ENCODE measurements around the gene INSIG1. TPM values are rescaled to one million over a fixed set of nuclear protein-coding genes. Genes with fewer than 3 reads are reported as not detected.

INSIG1 gene
- total and polyA plus RNA-seq, 2 donors from 2014 or later, result 24.6 to 25.7 TPM

DNA sequence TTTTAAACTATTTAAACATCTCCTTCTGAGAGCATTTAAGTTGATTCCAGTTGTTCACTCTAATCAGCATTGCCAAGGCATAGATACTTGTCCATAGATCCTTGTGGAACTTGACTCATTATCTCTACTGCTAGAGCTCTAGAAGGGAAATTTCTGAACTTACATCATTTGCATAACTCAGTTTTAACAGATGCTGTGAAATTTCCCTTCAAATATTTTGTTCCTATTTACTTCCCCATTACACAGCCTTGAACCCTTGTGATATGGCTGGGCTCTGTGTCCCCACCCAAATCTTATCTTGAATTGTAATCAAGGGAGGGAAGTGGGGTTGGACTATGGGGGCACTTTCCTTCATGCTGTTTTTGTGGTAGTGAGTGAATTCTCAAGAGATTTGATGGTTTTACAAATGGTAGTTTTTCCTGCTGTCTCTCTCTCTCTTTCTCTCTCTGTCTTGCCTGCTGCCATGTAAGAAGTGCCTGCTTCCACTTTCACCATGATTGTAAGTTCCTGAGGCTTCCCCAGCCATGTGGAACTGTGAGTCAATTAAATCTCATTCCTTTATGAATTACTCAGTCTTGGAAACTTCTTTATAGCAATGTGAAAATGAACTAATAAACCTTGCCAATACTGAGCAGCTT is 25.4 kb downstream of the INSIG1 start:
- no peak overlapping the region for H3K4me3 ChIP-seq (ENCODE audit: low read length in 3 of 3)
- FAIRE-seq (no peak), DNase-seq (no peak)
- intact Hi-C loops (cut with DNase I), result no loop called here
- TF ChIP-seq, protein P1, sequence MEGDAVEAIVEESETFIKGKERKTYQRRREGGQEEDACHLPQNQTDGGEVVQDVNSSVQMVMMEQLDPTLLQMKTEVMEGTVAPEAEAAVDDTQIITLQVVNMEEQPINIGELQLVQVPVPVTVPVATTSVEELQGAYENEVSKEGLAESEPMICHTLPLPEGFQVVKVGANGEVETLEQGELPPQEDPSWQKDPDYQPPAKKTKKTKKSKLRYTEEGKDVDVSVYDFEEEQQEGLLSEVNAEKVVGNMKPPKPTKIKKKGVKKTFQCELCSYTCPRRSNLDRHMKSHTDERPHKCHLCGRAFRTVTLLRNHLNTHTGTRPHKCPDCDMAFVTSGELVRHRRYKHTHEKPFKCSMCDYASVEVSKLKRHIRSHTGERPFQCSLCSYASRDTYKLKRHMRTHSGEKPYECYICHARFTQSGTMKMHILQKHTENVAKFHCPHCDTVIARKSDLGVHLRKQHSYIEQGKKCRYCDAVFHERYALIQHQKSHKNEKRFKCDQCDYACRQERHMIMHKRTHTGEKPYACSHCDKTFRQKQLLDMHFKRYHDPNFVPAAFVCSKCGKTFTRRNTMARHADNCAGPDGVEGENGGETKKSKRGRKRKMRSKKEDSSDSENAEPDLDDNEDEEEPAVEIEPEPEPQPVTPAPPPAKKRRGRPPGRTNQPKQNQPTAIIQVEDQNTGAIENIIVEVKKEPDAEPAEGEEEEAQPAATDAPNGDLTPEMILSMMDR (IDR thresholded peaks at IDR 0.05; ENCODE audit: borderline replicate concordance, extremely low read depth, insufficient read depth), result no peak
- no peak overlapping the region for H3K27ac ChIP-seq (ENCODE audit: low read depth in 2 of 2, low read length in 2 of 2)
- no peaks in the 10 kb centered on the region for H3K4me1 ChIP-seq (ENCODE audit: control insufficient read depth in 2 of 3, insufficient read depth in 2 of 3, low read depth in 1 of 3, low read length in 3 of 3)
- no peak overlapping the region for H3K9ac ChIP-seq (ENCODE audit: low read length in 3 of 3)
- H3K9me3 ChIP-seq (ENCODE audit: control insufficient read depth in 2 of 3, insufficient read depth in 1 of 3, low read length in 3 of 3), result peaks cover 0 to 1% (median 0%) of the 10 kb centered on the region in 3 donors
- no peaks in the 10 kb centered on the region for H3K36me3 ChIP-seq (ENCODE audit: control insufficient read depth in 2 of 3, insufficient read depth in 3 of 3, low read length in 3 of 3)
- no peaks in the 10 kb centered on the region for H3K27me3 ChIP-seq (ENCODE audit: control insufficient read depth, insufficient read depth, low read length)

DNA sequence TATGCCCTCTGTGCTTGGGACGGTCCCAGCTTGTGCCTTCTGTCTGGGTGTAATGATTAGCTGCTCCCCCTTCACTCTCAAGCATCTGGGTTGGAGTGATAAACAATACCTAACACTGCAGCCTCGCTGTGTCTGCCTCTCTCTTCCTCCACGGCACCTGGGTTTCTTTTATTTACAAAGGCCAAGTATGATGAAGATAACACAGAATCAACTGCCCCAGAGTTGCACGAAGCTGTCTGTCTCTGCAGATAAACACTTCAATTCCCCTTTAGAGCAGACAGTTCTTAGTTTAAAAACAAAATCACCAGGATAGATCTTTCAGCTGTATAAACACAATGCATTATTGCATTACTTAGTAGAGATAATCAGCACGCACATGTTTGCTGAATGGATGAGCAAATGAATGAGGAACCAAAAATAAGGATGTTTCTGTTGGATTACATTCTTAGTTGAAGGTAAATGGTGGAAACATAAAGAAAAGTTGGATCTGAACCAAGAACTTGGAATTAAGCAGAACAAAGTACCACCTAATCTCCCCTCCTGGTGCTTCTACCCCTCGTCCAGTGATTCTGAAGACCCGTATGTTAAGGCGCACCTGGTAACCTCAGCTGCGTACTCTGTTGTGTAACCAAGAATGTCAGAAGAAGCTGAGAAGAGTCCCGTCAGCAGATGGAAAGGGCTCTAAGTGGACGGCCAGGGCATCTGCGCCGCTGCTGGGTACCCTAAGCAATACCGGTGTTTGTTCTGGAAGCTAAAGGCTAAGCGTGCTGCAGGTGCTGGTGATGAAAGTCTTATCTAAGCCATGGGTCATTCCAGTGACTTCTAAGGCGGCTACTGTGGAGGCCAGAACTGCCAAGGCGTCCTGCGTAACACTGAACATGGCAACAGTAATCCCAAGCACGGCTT is 26.6 kb downstream of the INSIG1 start:
- no peaks in the 10 kb centered on the region for H3K4me1 ChIP-seq (ENCODE audit: control insufficient read depth in 2 of 3, insufficient read depth in 2 of 3, low read depth in 1 of 3, low read length in 3 of 3)
- no peak for FAIRE-seq
- TF ChIP-seq, protein P1 (IDR thresholded peaks at IDR 0.05; ENCODE audit: borderline replicate concordance, extremely low read depth, insufficient read depth), result no peak
- no peak overlapping the region for H3K4me3 ChIP-seq (ENCODE audit: low read length in 3 of 3)
- H3K27me3 ChIP-seq (ENCODE audit: control insufficient read depth, insufficient read depth, low read length), result no peaks in the 10 kb centered on the region
- no peak overlapping the region for H3K27ac ChIP-seq (ENCODE audit: low read depth in 2 of 2, low read length in 2 of 2)
- H3K36me3 ChIP-seq (ENCODE audit: control insufficient read depth in 2 of 3, insufficient read depth in 3 of 3, low read length in 3 of 3), result no peaks in the 10 kb centered on the region
- DNase-seq, result no peak
- H3K9me3 ChIP-seq (ENCODE audit: control insufficient read depth in 2 of 3, insufficient read depth in 1 of 3, low read length in 3 of 3), result no peaks in the 10 kb centered on the region
- intact Hi-C loops (cut with DNase I), result no loop called here
- H3K9ac ChIP-seq (ENCODE audit: low read length in 3 of 3), result no peak overlapping the region

DNA sequence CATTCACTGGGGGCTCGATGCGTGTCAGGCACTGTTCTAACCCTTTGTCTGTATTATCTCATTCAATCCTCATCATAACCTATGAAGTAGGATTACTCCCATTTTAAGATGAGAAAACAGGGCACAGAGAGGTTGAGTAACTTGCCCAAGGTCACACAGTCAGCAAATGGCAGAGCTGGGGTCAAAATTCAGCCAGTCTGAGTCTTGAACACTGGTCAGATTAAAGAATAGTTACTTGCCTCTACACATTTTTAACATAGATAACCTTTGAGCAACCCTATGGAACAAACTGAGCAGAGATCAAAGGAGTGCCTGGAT is 27.2 kb downstream of the INSIG1 start:
- Histone ChIP-seq H3K4me1 (ENCODE audit: control insufficient read depth in 2 of 3, insufficient read depth in 2 of 3, low read depth in 1 of 3, low read length in 3 of 3) (no peaks in the 10 kb centered on the region), H3K36me3 (ENCODE audit: control insufficient read depth in 2 of 3, insufficient read depth in 3 of 3, low read length in 3 of 3) (no peaks in the 10 kb centered on the region), H3K27me3 (ENCODE audit: control insufficient read depth, insufficient read depth, low read length) (no peaks in the 10 kb centered on the region), H3K9ac (ENCODE audit: low read length in 3 of 3) (no peak overlapping the region), H3K27ac (ENCODE audit: low read depth in 2 of 2, low read length in 2 of 2) (no peak overlapping the region), H3K4me3 (ENCODE audit: low read length in 3 of 3) (no peak overlapping the region), H3K9me3 (ENCODE audit: control insufficient read depth in 2 of 3, insufficient read depth in 1 of 3, low read length in 3 of 3) (no peaks in the 10 kb centered on the region)
- no peak for FAIRE-seq
- intact Hi-C loops (cut with DNase I), result no loop called here
- TF ChIP-seq, protein P1 (IDR thresholded peaks at IDR 0.05; ENCODE audit: borderline replicate concordance, extremely low read depth, insufficient read depth), result no peak
- DNase-seq, result no peak
